Measurements from ENCODE around the gene PIK3R6. TPM values are rescaled to one million over a fixed set of nuclear protein-coding genes. Genes with fewer than 3 reads are reported as not detected.

The PIK3R6 gene
- total and polyA plus RNA-seq, 3 donors from 2014 or later, result 1.3 to 2.6 (median 2.5) TPM

- no peak for DNase-seq
- no peak overlapping the region for H3K27ac ChIP-seq
- intact Hi-C loops (cut with DNase I; ENCODE audit: low total_unique reads), result no loop called here
- WGBS, 2 donors, result 72 to 73% methylated on average over 13 of the region's 13 CpGs
- H3K27me3 ChIP-seq, result no peaks in the 10 kb centered on the region
- no peak overlapping the region for H3K4me3 ChIP-seq
- TF ChIP-seq POLR2A (IDR thresholded peaks at IDR 0.05) (no peak), CTCF (IDR thresholded peaks at IDR 0.05) (no peak)
- no peaks in the 10 kb centered on the region for H3K9me3 ChIP-seq
- peaks cover 3% of the 10 kb centered on the region for H3K4me1 ChIP-seq
- H3K36me3 ChIP-seq (ENCODE audit: low read depth, missing control alignments), result no peaks in the 10 kb centered on the region
Measured at GRCh38 chr17:8870406-8871040, 3.0 kb upstream of the PIK3R6 start.

- 66 to 72% methylated on average over 11 of the region's 11 CpGs for WGBS, 2 donors
- Histone ChIP-seq H3K36me3 (ENCODE audit: low read depth, missing control alignments) (no peaks in the 10 kb centered on the region), H3K4me3 (no peak overlapping the region), H3K9me3 (no peaks in the 10 kb centered on the region), H3K27me3 (no peaks in the 10 kb centered on the region), H3K4me1 (no peaks in the 10 kb centered on the region), H3K27ac (no peak overlapping the region)
- TF ChIP-seq POLR2A (IDR thresholded peaks at IDR 0.05) (no peak), CTCF (IDR thresholded peaks at IDR 0.05) (no peak)
- intact Hi-C loops (cut with DNase I; ENCODE audit: low total_unique reads), result no loop called here
- DNase-seq, result no peak
Measured at GRCh38 chr17:8869114-8869815, 1.8 kb upstream of the PIK3R6 start.

- Histone ChIP-seq H3K36me3 (ENCODE audit: low read depth, missing control alignments) (no peaks in the 10 kb centered on the region), H3K27me3 (no peaks in the 10 kb centered on the region), H3K4me1 (no peaks in the 10 kb centered on the region), H3K9me3 (no peaks in the 10 kb centered on the region), H3K4me3 (no peak overlapping the region), H3K27ac (no peak overlapping the region)
- TF ChIP-seq CTCF (IDR thresholded peaks at IDR 0.05) (no peak), POLR2A (IDR thresholded peaks at IDR 0.05) (no peak)
- WGBS, 2 donors, result 79 to 92% methylated on average over 4 of the region's 4 CpGs
- intact Hi-C loops (cut with DNase I; ENCODE audit: low total_unique reads), result no loop called here
- no peak for DNase-seq
Measured at GRCh38 chr17:8868529-8868951, 1.1 kb upstream of the PIK3R6 start.

GRCh38 chr17:8868092-8868491, 618 bp upstream of the PIK3R6 start:
- Histone ChIP-seq H3K27me3 (no peaks in the 10 kb centered on the region), H3K27ac (no peak overlapping the region), H3K36me3 (ENCODE audit: low read depth, missing control alignments) (no peaks in the 10 kb centered on the region), H3K9me3 (no peaks in the 10 kb centered on the region), H3K4me3 (no peak overlapping the region), H3K4me1 (no peaks in the 10 kb centered on the region)
- no peak for DNase-seq
- WGBS, 2 donors, result 87 to 95% methylated on average over 1 of the region's 1 CpG
- intact Hi-C loops (cut with DNase I; ENCODE audit: low total_unique reads), result no loop called here
- TF ChIP-seq POLR2A (IDR thresholded peaks at IDR 0.05) (no peak), CTCF (IDR thresholded peaks at IDR 0.05) (no peak)

All from testis (tissue), 3 donors.